C4-2B (cell line): ENCODE data around the gene TMEM61.
"Not testable (repeated sequence)": the region's sequence is repeated elsewhere in the genome, so short reads cannot be mapped to it uniquely, and the experiment has no call there.

Experiments used
- H3K27ac ChIP-seq: fragments of 450-650 bp; 2 replicates; pipeline ENCODE4 v1.5.1; 2017
- ZFX ChIP-seq: fragments of 450-650 bp; IDR thresholded peaks from 2 replicates; pipeline ENCODE4 v1.6.1; 2017
- TF ChIP-seq, protein P1 (sequence below): fragments of 450-650 bp; conservative IDR thresholded peaks from 2 replicates; pipeline ENCODE4 v1.5.1; 2017; ENCODE audit warnings: mild to moderate bottlenecking

Gene TMEM61

DNA sequence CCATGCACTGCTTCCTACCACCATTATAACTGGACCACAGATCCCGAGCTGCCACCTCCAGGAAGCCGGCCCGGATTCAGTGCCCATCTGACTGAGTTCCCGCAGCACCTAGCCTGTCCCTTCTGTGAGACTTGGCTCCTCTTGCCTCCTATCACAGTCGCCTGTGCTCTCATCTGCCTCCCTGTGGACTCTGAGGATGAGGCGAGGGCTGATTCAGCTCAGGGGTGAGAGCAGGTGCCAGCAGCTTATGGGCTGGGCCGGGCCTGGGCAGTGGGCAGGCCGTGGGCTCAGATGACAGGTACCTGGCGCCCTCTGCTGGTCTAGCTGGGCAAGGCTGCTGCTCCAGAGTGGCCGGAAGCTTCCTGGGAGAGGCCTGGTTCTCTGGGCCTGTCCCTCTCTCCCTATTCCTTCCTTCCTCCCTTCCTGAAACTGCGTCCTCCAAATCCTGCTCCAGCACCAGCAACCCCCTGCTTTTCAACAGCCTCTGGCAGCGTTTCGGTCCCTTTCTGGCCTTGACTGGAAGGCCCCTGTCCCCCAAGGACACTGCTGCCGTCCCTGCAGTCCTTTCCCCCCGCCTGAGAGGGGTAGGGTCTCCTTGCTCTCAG, 41.6 kb downstream of the TMEM61 start:
- no peak overlapping the region for H3K27ac ChIP-seq
- TF ChIP-seq ZFX = peak; percentile 43; the same call in 1 of the 2 replicates
- TF ChIP-seq, protein P1, sequence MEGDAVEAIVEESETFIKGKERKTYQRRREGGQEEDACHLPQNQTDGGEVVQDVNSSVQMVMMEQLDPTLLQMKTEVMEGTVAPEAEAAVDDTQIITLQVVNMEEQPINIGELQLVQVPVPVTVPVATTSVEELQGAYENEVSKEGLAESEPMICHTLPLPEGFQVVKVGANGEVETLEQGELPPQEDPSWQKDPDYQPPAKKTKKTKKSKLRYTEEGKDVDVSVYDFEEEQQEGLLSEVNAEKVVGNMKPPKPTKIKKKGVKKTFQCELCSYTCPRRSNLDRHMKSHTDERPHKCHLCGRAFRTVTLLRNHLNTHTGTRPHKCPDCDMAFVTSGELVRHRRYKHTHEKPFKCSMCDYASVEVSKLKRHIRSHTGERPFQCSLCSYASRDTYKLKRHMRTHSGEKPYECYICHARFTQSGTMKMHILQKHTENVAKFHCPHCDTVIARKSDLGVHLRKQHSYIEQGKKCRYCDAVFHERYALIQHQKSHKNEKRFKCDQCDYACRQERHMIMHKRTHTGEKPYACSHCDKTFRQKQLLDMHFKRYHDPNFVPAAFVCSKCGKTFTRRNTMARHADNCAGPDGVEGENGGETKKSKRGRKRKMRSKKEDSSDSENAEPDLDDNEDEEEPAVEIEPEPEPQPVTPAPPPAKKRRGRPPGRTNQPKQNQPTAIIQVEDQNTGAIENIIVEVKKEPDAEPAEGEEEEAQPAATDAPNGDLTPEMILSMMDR = peak; percentile 98

DNA sequence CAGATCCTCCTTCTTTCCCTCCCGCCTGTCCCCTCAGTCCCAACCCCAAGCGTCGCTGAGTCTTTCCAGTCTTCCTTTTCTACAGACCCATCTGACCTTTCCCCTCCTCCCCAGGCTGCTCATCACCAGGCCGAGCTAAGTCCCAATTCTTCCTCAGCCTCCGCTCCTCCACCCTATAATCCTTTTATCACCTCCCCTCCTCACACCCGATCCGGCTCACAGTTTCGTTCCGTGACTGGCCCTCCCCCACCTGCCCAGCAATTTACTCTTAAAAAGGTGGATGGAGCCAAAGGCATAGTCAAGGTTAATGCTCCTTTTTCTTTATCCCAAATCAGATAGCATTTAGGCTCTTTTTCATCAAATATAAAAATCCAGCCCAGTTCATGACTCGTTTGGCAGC, 43.7 kb downstream of the TMEM61 start:
- not testable (repeated sequence) for H3K27ac ChIP-seq

DNA sequence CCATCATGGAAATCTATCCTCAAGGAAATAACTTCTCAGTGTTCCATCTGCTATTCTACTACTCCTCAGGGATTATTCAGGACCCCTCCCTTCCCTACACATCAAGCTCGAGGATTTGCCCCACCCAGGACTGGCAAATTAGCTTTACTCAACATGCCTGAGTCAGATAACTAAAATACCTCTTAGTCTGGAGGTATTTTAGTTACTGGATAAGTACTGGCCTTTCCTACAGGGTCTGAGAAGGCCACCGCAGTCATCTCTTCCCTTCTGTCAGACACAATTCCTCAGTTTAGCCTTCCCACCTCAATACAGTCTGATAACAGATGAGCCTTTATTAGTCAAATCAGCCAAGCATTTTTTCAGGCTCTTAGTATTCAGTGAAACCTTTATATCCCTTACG, 46.3 kb downstream of the TMEM61 start:
- not testable (repeated sequence) for H3K27ac ChIP-seq

DNA sequence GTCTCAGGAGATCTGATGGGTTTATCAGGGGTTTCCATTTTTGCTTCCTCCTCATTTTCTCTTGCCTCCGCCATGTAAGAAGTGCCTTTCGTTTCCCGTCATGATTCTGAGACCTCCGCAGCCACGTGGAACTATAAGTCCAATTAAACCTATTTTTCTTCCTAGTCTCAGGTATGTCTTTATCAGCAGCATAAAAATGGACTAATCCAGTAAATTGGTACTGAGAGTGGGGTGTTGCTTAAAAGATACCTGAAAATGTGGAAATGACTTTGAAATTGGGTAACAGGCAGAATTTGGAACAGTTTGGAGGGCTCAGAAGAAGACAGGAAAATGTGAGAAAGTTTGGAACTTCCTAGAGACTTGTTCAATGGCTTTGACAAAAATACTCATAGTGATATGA, 50.7 kb downstream of the TMEM61 start:
- H3K27ac ChIP-seq = not testable (repeated sequence)

DNA sequence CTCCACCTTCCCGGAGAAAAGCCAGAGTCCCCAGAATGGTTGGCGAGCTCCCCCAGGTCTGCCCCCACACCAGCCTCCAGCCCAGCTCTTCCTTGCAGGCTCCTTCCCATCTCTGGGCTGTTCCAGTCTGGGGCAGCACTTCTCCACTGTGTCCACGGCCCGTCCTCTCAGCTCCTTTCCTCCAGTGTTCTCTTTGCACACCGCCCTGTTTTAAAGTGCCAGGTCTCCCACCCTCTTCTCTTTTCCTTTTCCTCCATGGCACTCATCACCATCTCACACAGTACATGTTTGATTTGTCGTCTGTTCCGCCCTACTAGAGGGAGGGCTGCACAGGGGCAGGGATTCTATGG, 52.8 kb downstream of the TMEM61 start:
- no peak for TF ChIP-seq ZFX
- TF ChIP-seq, protein P1 = no peak
- H3K27ac ChIP-seq = no peak overlapping the region

DNA sequence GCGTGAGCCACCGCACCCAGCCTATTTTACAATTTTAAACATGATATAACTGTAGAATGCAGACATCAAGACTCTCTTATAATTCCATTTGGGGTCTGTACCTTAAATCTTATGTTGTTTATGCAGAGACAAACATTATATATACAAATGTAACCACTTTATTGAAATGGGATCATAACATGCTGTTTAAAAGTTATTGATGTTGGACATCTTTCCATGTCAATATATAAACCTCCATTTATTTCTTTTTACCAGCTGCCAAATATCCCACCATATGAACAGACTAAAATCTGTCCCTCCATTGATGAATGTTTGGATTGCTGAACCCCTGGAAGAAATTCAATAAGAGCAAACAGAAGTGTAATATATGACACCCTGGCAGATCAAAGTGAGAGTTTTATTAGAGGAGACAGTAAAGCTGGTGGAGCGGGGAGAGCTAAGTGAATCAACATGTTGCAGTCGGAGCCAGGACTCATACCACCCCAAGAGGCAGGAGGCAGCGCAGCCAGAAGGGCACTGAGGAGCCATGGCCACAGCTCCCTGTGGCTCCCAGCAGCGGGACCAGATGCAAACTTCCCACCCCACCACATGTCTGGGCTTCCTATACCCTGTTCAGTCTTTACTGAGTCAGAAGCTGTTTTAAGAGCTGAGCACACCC, 54.2 kb downstream of the TMEM61 start:
- TF ChIP-seq, protein P1 = no peak
- no peak for TF ChIP-seq ZFX
- no peak overlapping the region for H3K27ac ChIP-seq

DNA sequence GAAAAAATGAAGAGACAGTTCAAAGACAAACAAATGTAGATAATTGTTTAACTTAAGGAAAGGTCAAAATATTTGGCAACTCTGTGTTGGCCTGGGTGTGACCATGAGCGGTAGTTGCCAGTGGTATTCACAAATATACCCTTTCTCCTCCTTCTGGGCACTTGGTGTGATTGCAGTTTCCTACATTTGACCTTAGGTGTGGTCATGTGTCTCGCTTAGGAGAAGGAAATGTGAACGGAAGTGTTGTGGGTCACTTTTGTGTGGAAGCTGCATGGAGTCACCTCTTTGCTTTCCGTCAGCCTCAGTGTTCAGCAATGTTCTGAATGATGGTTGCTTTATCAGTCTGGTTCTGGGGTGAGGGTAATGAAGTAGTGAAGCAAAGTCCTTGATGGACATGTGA, 55.5 kb downstream of the TMEM61 start:
- H3K27ac ChIP-seq = no peak overlapping the region
- no peak for TF ChIP-seq ZFX
- TF ChIP-seq, protein P1 = peak; percentile 50

DNA sequence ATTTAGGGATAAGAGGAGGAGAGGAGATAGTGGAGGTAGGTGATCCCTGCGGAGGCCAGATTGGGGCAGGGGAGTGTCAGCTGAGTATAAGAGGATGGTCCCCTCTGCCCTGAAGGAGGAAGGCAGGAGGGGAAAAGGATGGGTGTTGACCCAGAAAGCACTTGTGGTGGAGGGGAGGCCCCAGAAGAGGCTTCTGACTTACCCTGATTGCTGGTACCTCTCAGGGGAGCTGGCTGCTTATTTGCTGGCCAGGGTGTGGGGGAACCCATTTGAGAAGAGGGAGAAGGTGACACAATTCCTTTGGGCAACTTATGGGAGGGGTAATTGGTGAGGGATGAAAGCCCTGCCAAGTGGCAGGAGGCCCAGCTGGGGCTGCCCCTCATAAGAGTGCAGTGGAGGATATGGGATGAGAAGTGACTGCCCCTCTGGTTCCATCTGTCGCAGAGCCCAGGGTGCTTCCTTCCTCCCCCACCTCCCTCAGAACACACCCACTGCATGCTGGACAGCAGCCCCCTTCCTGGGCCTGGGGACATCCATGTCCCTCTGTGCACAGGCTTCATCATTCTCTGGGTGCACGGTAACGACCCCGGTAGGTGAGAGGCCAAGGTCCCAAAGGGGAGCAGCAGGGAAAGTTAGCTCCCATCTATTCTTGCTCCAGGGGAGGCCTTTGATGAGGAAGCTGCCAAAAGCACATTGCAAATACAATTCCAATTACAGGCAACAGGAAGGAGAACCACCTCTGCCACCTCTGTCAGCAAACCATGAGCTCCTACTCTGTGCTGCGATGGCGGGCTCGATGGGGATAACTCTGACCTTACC, 57.5 kb downstream of the TMEM61 start:
- H3K27ac ChIP-seq = no peak overlapping the region
- no peak for TF ChIP-seq ZFX
- TF ChIP-seq, protein P1 = no peak

DNA sequence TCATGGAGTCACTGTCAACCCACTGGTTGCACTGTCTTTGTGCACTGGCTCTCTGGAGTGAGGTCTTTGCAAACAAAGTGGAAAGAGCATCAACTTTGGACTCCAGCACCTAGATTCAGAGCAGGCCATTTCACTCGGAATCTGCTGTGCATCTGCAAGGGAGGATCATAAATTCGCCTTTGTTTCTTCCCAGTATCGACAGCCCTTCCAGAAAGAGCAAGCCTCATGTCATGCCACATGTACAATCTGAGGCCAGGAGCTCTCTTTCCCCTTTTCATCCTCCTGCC, 58.1 kb downstream of the TMEM61 start:
- no peak for TF ChIP-seq ZFX
- TF ChIP-seq, protein P1 = no peak
- H3K27ac ChIP-seq = no peak overlapping the region
